ENCODE results near the gene SMAP1.

DNA sequence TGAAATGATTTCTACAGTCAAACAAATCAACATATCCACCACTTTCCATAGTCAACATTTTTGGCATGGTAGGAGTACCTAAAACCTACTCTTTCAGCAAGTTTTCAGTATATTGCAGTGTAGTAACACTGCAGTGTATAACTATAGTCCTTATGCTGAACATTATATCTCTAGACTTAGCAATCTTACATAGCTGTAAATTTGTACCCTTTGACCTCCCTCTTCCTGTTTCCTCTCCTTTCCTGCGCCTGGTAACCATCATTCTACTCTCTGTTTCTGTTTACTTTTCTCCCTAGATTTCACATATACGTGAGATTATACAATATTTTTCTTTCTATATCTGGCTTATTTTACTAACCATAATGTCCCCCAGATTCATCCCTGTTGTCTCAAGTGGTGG, 40.2 kb downstream of the SMAP1 start:
- TF ChIP-seq, protein P1, sequence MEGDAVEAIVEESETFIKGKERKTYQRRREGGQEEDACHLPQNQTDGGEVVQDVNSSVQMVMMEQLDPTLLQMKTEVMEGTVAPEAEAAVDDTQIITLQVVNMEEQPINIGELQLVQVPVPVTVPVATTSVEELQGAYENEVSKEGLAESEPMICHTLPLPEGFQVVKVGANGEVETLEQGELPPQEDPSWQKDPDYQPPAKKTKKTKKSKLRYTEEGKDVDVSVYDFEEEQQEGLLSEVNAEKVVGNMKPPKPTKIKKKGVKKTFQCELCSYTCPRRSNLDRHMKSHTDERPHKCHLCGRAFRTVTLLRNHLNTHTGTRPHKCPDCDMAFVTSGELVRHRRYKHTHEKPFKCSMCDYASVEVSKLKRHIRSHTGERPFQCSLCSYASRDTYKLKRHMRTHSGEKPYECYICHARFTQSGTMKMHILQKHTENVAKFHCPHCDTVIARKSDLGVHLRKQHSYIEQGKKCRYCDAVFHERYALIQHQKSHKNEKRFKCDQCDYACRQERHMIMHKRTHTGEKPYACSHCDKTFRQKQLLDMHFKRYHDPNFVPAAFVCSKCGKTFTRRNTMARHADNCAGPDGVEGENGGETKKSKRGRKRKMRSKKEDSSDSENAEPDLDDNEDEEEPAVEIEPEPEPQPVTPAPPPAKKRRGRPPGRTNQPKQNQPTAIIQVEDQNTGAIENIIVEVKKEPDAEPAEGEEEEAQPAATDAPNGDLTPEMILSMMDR (IDR thresholded peaks at IDR 0.05), result no peak
- TF ChIP-seq POLR2A (IDR thresholded peaks at IDR 0.05) (no peak), POLR2AphosphoS5 (IDR thresholded peaks at IDR 0.05) (no peak)

Data from prostate gland (tissue), 2 donors.